Activated CD8-positive, alpha-beta T cell treated with anti-CD3 and anti-CD28 coated beads, Interleukin-2, amount 10 ng/mL, durations not matched to agents 7 days and 5 days (primary cell): ENCODE data around the gene LRRN2. TPM values are rescaled to one million over a fixed set of nuclear protein-coding genes. Genes with fewer than 3 reads are reported as not detected.

ENCODE experiments used
- ATAC-seq: fragments of 150-1000 bp; cut with Tn5 transposase; one replicate; pipeline ENCODE4 v1.10.0; 2021; ENCODE audit warnings: moderate library complexity
- CTCF ChIA-PET: fragments of 350-600 bp; sonication (Branson Sonifier 250); formaldehyde crosslinking; loops from one replicate; lab custom pipeline; 2021; ENCODE audit warnings: antibody characterized with exemption; lab: Charles Lee
- POLR2A ChIA-PET: fragments of 350-600 bp; sonication (Branson Sonifier 250); formaldehyde crosslinking; loops from one replicate; lab custom pipeline; 2021; ENCODE audit warnings: antibody characterized with exemption; lab: Charles Lee
- DNase-seq: peaks from one replicate; pipeline ENCODE4 v3.0.0-alpha.2; 2020
- H3K27ac Mint-ChIP-seq: one replicate; pipeline ENCODE4 v1.8.0; 2021; ENCODE audit warnings: mild to moderate bottlenecking, mixed read lengths
- H3K27me3 Mint-ChIP-seq: one replicate; pipeline ENCODE4 v1.8.0; 2021; ENCODE audit warnings: low read depth, mixed read lengths
- H3K36me3 Mint-ChIP-seq: one replicate; pipeline ENCODE4 v1.8.0; 2021; ENCODE audit warnings: low read depth, mixed read lengths
- H3K4me1 Mint-ChIP-seq: one replicate; pipeline ENCODE4 v1.8.0; 2021; ENCODE audit warnings: low read depth, mixed read lengths
- H3K4me3 Mint-ChIP-seq: one replicate; pipeline ENCODE4 v1.8.0; 2021; ENCODE audit warnings: mild to moderate bottlenecking, mixed read lengths
- H3K9me3 Mint-ChIP-seq: one replicate; pipeline ENCODE4 v1.8.0; 2022; ENCODE audit warnings: mixed read lengths; ENCODE audit not compliant: insufficient read depth
- total RNA-seq, 2 experiments: library from RNA; stranded (reverse); gene quantifications; one replicate each; pipeline ENCODE4 v1.2.3, GENCODE V29; 2021

The LRRN2 gene
- total RNA-seq, 2 experiments from 2014 or later = not detected

- Mint-ChIP-seq H3K4me3 (no peak overlapping the region), H3K36me3 (no peaks in the 10 kb centered on the region), H3K27me3 (no peaks in the 10 kb centered on the region), H3K4me1 (no peaks in the 10 kb centered on the region), H3K27ac (no peak overlapping the region), H3K9me3 (no peaks in the 10 kb centered on the region)
- ChIA-PET CTCF (interaction anchor here (0.7 to 5.0 kb wide), 14 partner anchors 12 to 439 kb away, joined by 3 to 46 read pairs (median 4); partner anchors contain the start of gene MDM4), POLR2A (no interaction called here)
- ATAC-seq (no peak), DNase-seq (no peak)
Observed at GRCh38 chr1:204623365-204623893, 62.1 kb downstream of the LRRN2 start.

- Mint-ChIP-seq H3K4me1 (no peaks in the 10 kb centered on the region), H3K36me3 (no peaks in the 10 kb centered on the region), H3K4me3 (no peak overlapping the region), H3K27ac (no peak overlapping the region), H3K9me3 (no peaks in the 10 kb centered on the region), H3K27me3 (no peaks in the 10 kb centered on the region)
- ATAC-seq = no peak
- CTCF ChIA-PET = interaction anchor here (4.4 to 5.0 kb wide), 2 partner anchors 55 to 185 kb away, joined by 25 to 46 read pairs; no protein-coding TSS in a partner anchor
- DNase-seq = no peak
- POLR2A ChIA-PET = interaction anchor here (0.9 kb wide), 1 partner anchor 11 kb away, joined by 4 read pairs; no protein-coding TSS in a partner anchor
Observed at GRCh38 chr1:204621996-204622395, 63.5 kb downstream of the LRRN2 start.

GRCh38 chr1:204621396-204621795 is 64.1 kb downstream of the LRRN2 start:
- no peak for ATAC-seq
- ChIA-PET CTCF (interaction anchor here (4.4 to 5.0 kb wide), 2 partner anchors 55 to 186 kb away, joined by 25 to 46 read pairs; no protein-coding TSS in a partner anchor), POLR2A (no interaction called here)
- no peaks in the 10 kb centered on the region for H3K36me3 Mint-ChIP-seq
- H3K9me3 Mint-ChIP-seq = no peaks in the 10 kb centered on the region
- H3K27me3 Mint-ChIP-seq = no peaks in the 10 kb centered on the region
- no peak overlapping the region for H3K27ac Mint-ChIP-seq
- no peak overlapping the region for H3K4me3 Mint-ChIP-seq
- no peaks in the 10 kb centered on the region for H3K4me1 Mint-ChIP-seq
- no peak for DNase-seq

GRCh38 chr1:204619721-204620120 is 65.8 kb downstream of the LRRN2 start:
- Mint-ChIP-seq H3K27ac (no peak overlapping the region), H3K9me3 (no peaks in the 10 kb centered on the region), H3K36me3 (no peaks in the 10 kb centered on the region), H3K4me1 (no peaks in the 10 kb centered on the region), H3K4me3 (no peak overlapping the region), H3K27me3 (no peaks in the 10 kb centered on the region)
- DNase-seq (no peak), ATAC-seq (no peak)
- POLR2A ChIA-PET = no interaction called here
- CTCF ChIA-PET = interaction anchor here (0.8 to 5.0 kb wide), 3 partner anchors 141 to 188 kb away, joined by 3 to 25 read pairs (median 4); no protein-coding TSS in a partner anchor

GRCh38 chr1:204618148-204618760 is 67.3 kb downstream of the LRRN2 start:
- POLR2A ChIA-PET = no interaction called here
- H3K4me3 Mint-ChIP-seq = no peak overlapping the region
- ATAC-seq = no peak

GRCh38 chr1:204617256-204618147 is 68.0 kb downstream of the LRRN2 start:
- no peaks in the 10 kb centered on the region for H3K36me3 Mint-ChIP-seq
- no peak for ATAC-seq

More at GRCh38 chr1:204618148-204618760, 67.3 kb downstream of the LRRN2 start:
- H3K27me3 Mint-ChIP-seq = no peaks in the 10 kb centered on the region
- DNase-seq = no peak
- H3K4me1 Mint-ChIP-seq = no peaks in the 10 kb centered on the region
- H3K27ac Mint-ChIP-seq = no peak overlapping the region
- CTCF ChIA-PET = interaction anchor here (1.5 to 1.9 kb wide), 2 partner anchors 52 to 143 kb away, joined by 4 to 5 read pairs; no protein-coding TSS in a partner anchor
- H3K9me3 Mint-ChIP-seq = no peaks in the 10 kb centered on the region
- no peaks in the 10 kb centered on the region for H3K36me3 Mint-ChIP-seq

GRCh38 chr1:204616641-204617040 is 68.9 kb downstream of the LRRN2 start:
- CTCF ChIA-PET = interaction anchor here (1.0 to 1.3 kb wide), 2 partner anchors 51 to 190 kb away, joined by 3 read pairs; no protein-coding TSS in a partner anchor
- H3K9me3 Mint-ChIP-seq = no peaks in the 10 kb centered on the region
- no peak for DNase-seq
- H3K4me3 Mint-ChIP-seq = no peak overlapping the region
- no peaks in the 10 kb centered on the region for H3K27me3 Mint-ChIP-seq
- no peak for ATAC-seq
- POLR2A ChIA-PET = no interaction called here
- H3K4me1 Mint-ChIP-seq = no peaks in the 10 kb centered on the region
- H3K27ac Mint-ChIP-seq = no peak overlapping the region
- no peaks in the 10 kb centered on the region for H3K36me3 Mint-ChIP-seq

More at GRCh38 chr1:204617256-204618147, 68.0 kb downstream of the LRRN2 start:
- Mint-ChIP-seq H3K27me3 (no peaks in the 10 kb centered on the region), H3K4me1 (no peaks in the 10 kb centered on the region), H3K4me3 (no peak overlapping the region), H3K9me3 (no peaks in the 10 kb centered on the region), H3K27ac (no peak overlapping the region)
- DNase-seq = no peak
- ChIA-PET CTCF (interaction anchor here (1.3 to 1.5 kb wide), 2 partner anchors 52 to 189 kb away, joined by 3 to 5 read pairs; no protein-coding TSS in a partner anchor), POLR2A (no interaction called here)

GRCh38 chr1:204615881-204616280 is 69.7 kb downstream of the LRRN2 start:
- CTCF ChIA-PET = interaction anchor here (1.0 to 2.8 kb wide), 2 partner anchors 50 to 148 kb away, joined by 3 to 10 read pairs; no protein-coding TSS in a partner anchor
- ATAC-seq = no peak
- no peak overlapping the region for H3K4me3 Mint-ChIP-seq

GRCh38 chr1:204613636-204614035 is 71.9 kb downstream of the LRRN2 start:
- H3K4me1 Mint-ChIP-seq = no peaks in the 10 kb centered on the region
- no peaks in the 10 kb centered on the region for H3K9me3 Mint-ChIP-seq
- DNase-seq = no peak
- no peak for ATAC-seq
- no peak overlapping the region for H3K4me3 Mint-ChIP-seq
- ChIA-PET POLR2A (no interaction called here), CTCF (interaction anchor here (1.1 to 2.8 kb wide), 4 partner anchors 34 to 194 kb away, joined by 3 to 10 read pairs (median 8); no protein-coding TSS in a partner anchor)
- no peak overlapping the region for H3K27ac Mint-ChIP-seq
- no peaks in the 10 kb centered on the region for H3K27me3 Mint-ChIP-seq
- H3K36me3 Mint-ChIP-seq = no peaks in the 10 kb centered on the region

More at GRCh38 chr1:204615881-204616280, 69.7 kb downstream of the LRRN2 start:
- Mint-ChIP-seq H3K9me3 (no peaks in the 10 kb centered on the region), H3K27ac (no peak overlapping the region), H3K36me3 (no peaks in the 10 kb centered on the region), H3K27me3 (no peaks in the 10 kb centered on the region), H3K4me1 (no peaks in the 10 kb centered on the region)
- no peak for DNase-seq
- POLR2A ChIA-PET = no interaction called here

- no peak for DNase-seq
- Mint-ChIP-seq H3K27ac (no peak overlapping the region), H3K36me3 (no peaks in the 10 kb centered on the region), H3K4me3 (no peak overlapping the region), H3K9me3 (no peaks in the 10 kb centered on the region), H3K27me3 (peaks cover 4% of the 10 kb centered on the region), H3K4me1 (no peaks in the 10 kb centered on the region)
- CTCF ChIA-PET = interaction anchor here (5.0 kb wide), 1 partner anchor 195 kb away, joined by 20 read pairs; no protein-coding TSS in a partner anchor
- POLR2A ChIA-PET = no interaction called here
- ATAC-seq = no peak
Observed at GRCh38 chr1:204612326-204612725, 73.2 kb downstream of the LRRN2 start.

GRCh38 chr1:204611036-204611435 is 74.5 kb downstream of the LRRN2 start:
- H3K9me3 Mint-ChIP-seq = no peaks in the 10 kb centered on the region
- ChIA-PET POLR2A (interaction anchor here (0.6 kb wide), 1 partner anchor 11 kb away, joined by 4 read pairs; no protein-coding TSS in a partner anchor), CTCF (interaction anchor here (1.2 to 5.0 kb wide), 2 partner anchors 46 to 196 kb away, joined by 3 to 20 read pairs; no protein-coding TSS in a partner anchor)
- no peaks in the 10 kb centered on the region for H3K36me3 Mint-ChIP-seq
- DNase-seq (no peak), ATAC-seq (no peak)
- H3K27me3 Mint-ChIP-seq = peaks cover 4% of the 10 kb centered on the region
- H3K4me1 Mint-ChIP-seq = no peaks in the 10 kb centered on the region
- no peak overlapping the region for H3K27ac Mint-ChIP-seq
- no peak overlapping the region for H3K4me3 Mint-ChIP-seq
